ENCODE measurements around the gene ARRB1. TPM values are rescaled to one million over a fixed set of nuclear protein-coding genes. Genes with fewer than 3 reads are reported as not detected.

ARRB1 gene
- total RNA-seq, 2 donors from 2014 or later, result 27.1 to 30.6 TPM

- no peak overlapping the region for H3K4me3 ChIP-seq
- H3K9me3 ChIP-seq, result no peaks in the 10 kb centered on the region
- no peak overlapping the region for H3K27ac ChIP-seq
- DNase-seq (ENCODE audit: low spot score) (no peak), ATAC-seq (ENCODE audit: insufficient number of reproducible peaks, low FRiP score, low read depth) (no peak)
- no peaks in the 10 kb centered on the region for H3K27me3 ChIP-seq (replicated peaks; ENCODE audit: insufficient read depth)
- H3K4me1 ChIP-seq (ENCODE audit: control insufficient read depth in 1 of 2, low read depth in 2 of 2), result peaks cover 22 to 44% of the 10 kb centered on the region in 2 donors
- TF ChIP-seq, protein P1, sequence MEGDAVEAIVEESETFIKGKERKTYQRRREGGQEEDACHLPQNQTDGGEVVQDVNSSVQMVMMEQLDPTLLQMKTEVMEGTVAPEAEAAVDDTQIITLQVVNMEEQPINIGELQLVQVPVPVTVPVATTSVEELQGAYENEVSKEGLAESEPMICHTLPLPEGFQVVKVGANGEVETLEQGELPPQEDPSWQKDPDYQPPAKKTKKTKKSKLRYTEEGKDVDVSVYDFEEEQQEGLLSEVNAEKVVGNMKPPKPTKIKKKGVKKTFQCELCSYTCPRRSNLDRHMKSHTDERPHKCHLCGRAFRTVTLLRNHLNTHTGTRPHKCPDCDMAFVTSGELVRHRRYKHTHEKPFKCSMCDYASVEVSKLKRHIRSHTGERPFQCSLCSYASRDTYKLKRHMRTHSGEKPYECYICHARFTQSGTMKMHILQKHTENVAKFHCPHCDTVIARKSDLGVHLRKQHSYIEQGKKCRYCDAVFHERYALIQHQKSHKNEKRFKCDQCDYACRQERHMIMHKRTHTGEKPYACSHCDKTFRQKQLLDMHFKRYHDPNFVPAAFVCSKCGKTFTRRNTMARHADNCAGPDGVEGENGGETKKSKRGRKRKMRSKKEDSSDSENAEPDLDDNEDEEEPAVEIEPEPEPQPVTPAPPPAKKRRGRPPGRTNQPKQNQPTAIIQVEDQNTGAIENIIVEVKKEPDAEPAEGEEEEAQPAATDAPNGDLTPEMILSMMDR (IDR thresholded peaks at IDR 0.05), result no peak
- H3K36me3 ChIP-seq, result no peaks in the 10 kb centered on the region
Observed at GRCh38 chr11:75345455-75346160, 5.9 kb downstream of the ARRB1 start.

GRCh38 chr11:75344761-75345454 lies 6.6 kb downstream of the ARRB1 start:
- no peaks in the 10 kb centered on the region for H3K9me3 ChIP-seq
- H3K4me3 ChIP-seq, result no peak overlapping the region
- DNase-seq (ENCODE audit: low spot score) (no peak), ATAC-seq (ENCODE audit: insufficient number of reproducible peaks, low FRiP score, low read depth) (no peak)
- H3K27ac ChIP-seq, result no peak overlapping the region
- no peaks in the 10 kb centered on the region for H3K36me3 ChIP-seq
- TF ChIP-seq, protein P1 (IDR thresholded peaks at IDR 0.05), result no peak
- peaks cover 19 to 43% of the 10 kb centered on the region in 2 donors for H3K4me1 ChIP-seq (ENCODE audit: control insufficient read depth in 1 of 2, low read depth in 2 of 2)
- H3K27me3 ChIP-seq (replicated peaks; ENCODE audit: insufficient read depth), result no peaks in the 10 kb centered on the region

DNA sequence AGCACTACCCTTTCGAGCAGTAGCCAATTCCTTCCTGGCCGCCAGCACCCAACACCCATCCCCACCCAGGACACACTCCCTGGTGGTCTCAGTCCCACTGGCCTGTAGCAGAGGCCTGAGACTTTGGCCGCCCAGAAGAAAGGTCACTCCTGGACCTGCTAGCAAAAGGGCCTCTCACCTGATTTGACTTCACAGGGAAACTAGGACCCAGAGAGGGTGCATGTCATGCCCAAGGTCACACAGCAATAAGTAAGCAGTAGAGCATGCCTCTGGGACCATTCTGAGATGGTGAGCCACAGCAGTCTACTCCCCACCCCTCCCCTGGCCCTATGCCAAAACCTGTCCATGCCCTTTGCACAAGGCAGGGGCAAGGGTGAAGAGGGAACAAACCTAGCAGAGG lies 7.3 kb downstream of the ARRB1 start:
- Histone ChIP-seq H3K4me3 (no peak overlapping the region), H3K4me1 (ENCODE audit: control insufficient read depth in 1 of 2, low read depth in 2 of 2) (peaks cover 25 to 45% of the 10 kb centered on the region in 2 donors), H3K36me3 (no peaks in the 10 kb centered on the region), H3K27me3 (replicated peaks; ENCODE audit: insufficient read depth) (no peaks in the 10 kb centered on the region), H3K27ac (no peak overlapping the region), H3K9me3 (no peaks in the 10 kb centered on the region)
- ATAC-seq (ENCODE audit: insufficient number of reproducible peaks, low FRiP score, low read depth) (no peak), DNase-seq (ENCODE audit: low spot score) (no peak)
- TF ChIP-seq, protein P1 (IDR thresholded peaks at IDR 0.05), result no peak

GRCh38 chr11:75342966-75343870 lies 8.2 kb downstream of the ARRB1 start:
- H3K27ac ChIP-seq, result no peak overlapping the region

More at GRCh38 chr11:75342966-75343870, 8.2 kb downstream of the ARRB1 start:
- H3K4me3 ChIP-seq, result no peak overlapping the region
- DNase-seq (ENCODE audit: low spot score) (no peak), ATAC-seq (ENCODE audit: insufficient number of reproducible peaks, low FRiP score, low read depth) (no peak)
- H3K9me3 ChIP-seq, result no peaks in the 10 kb centered on the region
- TF ChIP-seq, protein P1 (IDR thresholded peaks at IDR 0.05), result no peak
- no peaks in the 10 kb centered on the region for H3K27me3 ChIP-seq (replicated peaks; ENCODE audit: insufficient read depth)
- no peaks in the 10 kb centered on the region for H3K36me3 ChIP-seq
- peaks cover 26 to 36% of the 10 kb centered on the region in 2 donors for H3K4me1 ChIP-seq (ENCODE audit: control insufficient read depth in 1 of 2, low read depth in 2 of 2)
